WTC11 (cell line): Measurements from ENCODE around the gene MLC1. TPM values are rescaled to one million over a fixed set of nuclear protein-coding genes. Genes with fewer than 3 reads are reported as not detected.

ENCODE experiments used
- ATAC-seq: fragments of 200-7000 bp; cut with Tn5 transposase; 2 replicates; pipeline ENCODE4 v1.10.0; 2021; ENCODE audit warnings: mild to moderate bottlenecking, moderate library complexity
- CTCF ChIA-PET: fragments of 300-600 bp; sonication (Branson Sonifier 250); formaldehyde crosslinking; loops from one replicate; lab custom pipeline; 2021; ENCODE audit warnings: antibody characterized with exemption; lab: Charles Lee
- POLR2A ChIA-PET: fragments of 350-600 bp; sonication (Branson Sonifier 250); formaldehyde crosslinking; loops from one replicate; lab custom pipeline; 2021; ENCODE audit warnings: antibody characterized with exemption; lab: Charles Lee
- DNase-seq: peaks from one replicate; pipeline ENCODE4 v3.0.0; 2021; ENCODE audit warnings: low spot score
- H3K27ac Mint-ChIP-seq: 2 replicates; pipeline ENCODE4 v1.8.0; 2021; ENCODE audit warnings: mixed read lengths
- H3K27me3 Mint-ChIP-seq: 2 replicates; pipeline ENCODE4 v1.8.0; 2021; ENCODE audit warnings: low read depth, mild to moderate bottlenecking, moderate library complexity, mixed read lengths
- H3K36me3 Mint-ChIP-seq: 2 replicates; pipeline ENCODE4 v1.8.0; 2021; ENCODE audit warnings: mixed read lengths
- H3K4me1 Mint-ChIP-seq: 2 replicates; pipeline ENCODE4 v1.8.0; 2022; ENCODE audit warnings: mixed read lengths
- H3K4me3 Mint-ChIP-seq: 2 replicates; pipeline ENCODE4 v1.8.0; 2021; ENCODE audit warnings: mild to moderate bottlenecking, moderate library complexity, mixed read lengths
- H3K9me3 Mint-ChIP-seq: 2 replicates; pipeline ENCODE4 v1.8.0; 2021; ENCODE audit warnings: mixed read lengths
- CREB1 ChIP-seq: sonication (generic); formaldehyde crosslinking; IDR thresholded peaks from 2 replicates; pipeline ENCODE4 v1.8.0; 2023; ENCODE audit warnings: mild to moderate bottlenecking, missing genetic modification reagents
- ELF4 ChIP-seq: sonication (generic); formaldehyde crosslinking; IDR thresholded peaks from 2 replicates; pipeline ENCODE4 v1.8.1; 2022; ENCODE audit warnings: low read depth, mild to moderate bottlenecking, moderate library complexity, missing genetic modification reagents
- FOXK1 ChIP-seq: sonication (generic); formaldehyde crosslinking; IDR thresholded peaks from 2 replicates; pipeline ENCODE4 v1.8.0; 2022; ENCODE audit warnings: mild to moderate bottlenecking, moderate library complexity, missing genetic modification reagents
- FOXP1 ChIP-seq: sonication (generic); formaldehyde crosslinking; IDR thresholded peaks from 2 replicates; pipeline ENCODE4 v1.8.0; 2022; ENCODE audit warnings: missing genetic modification reagents, mild to moderate bottlenecking, moderate library complexity, borderline replicate concordance
- IRF2 ChIP-seq: sonication (generic); formaldehyde crosslinking; IDR thresholded peaks from 2 replicates; pipeline ENCODE4 v1.8.0; 2022; ENCODE audit warnings: low read depth, missing genetic modification reagents, borderline replicate concordance
- KAT7 ChIP-seq: sonication (generic); formaldehyde crosslinking; IDR thresholded peaks from 2 replicates; pipeline ENCODE4 v1.8.1; 2023; ENCODE audit warnings: missing genetic modification reagents, mild to moderate bottlenecking, borderline replicate concordance
- NFATC4 ChIP-seq: fragments of 250-450 bp; sonication (Bioruptor Pico); IDR thresholded peaks from 2 replicates; pipeline ENCODE4 v1.9.0; 2021; ENCODE audit warnings: mild to moderate bottlenecking
- NFE2L1 ChIP-seq: sonication (generic); formaldehyde crosslinking; IDR thresholded peaks from 2 replicates; pipeline ENCODE4 v1.8.1; 2023; ENCODE audit warnings: missing genetic modification reagents
- OVOL2 ChIP-seq: fragments of 250-450 bp; sonication (Bioruptor Pico); IDR thresholded peaks from 2 replicates; pipeline ENCODE4 v1.9.0; 2021; ENCODE audit warnings: mild to moderate bottlenecking, borderline replicate concordance
- TCF7 ChIP-seq: sonication (generic); formaldehyde crosslinking; IDR thresholded peaks from 2 replicates; pipeline ENCODE4 v1.8.0; 2022; ENCODE audit warnings: mild to moderate bottlenecking, low read depth, missing genetic modification reagents, moderate library complexity
- TEAD1 ChIP-seq: sonication (generic); formaldehyde crosslinking; IDR thresholded peaks from 2 replicates; pipeline ENCODE4 v1.8.0; 2022; ENCODE audit warnings: mild to moderate bottlenecking, missing genetic modification reagents
- TP53 ChIP-seq: sonication (generic); formaldehyde crosslinking; IDR thresholded peaks from 2 replicates; pipeline ENCODE4 v1.8.1; 2023; ENCODE audit warnings: mild to moderate bottlenecking, missing genetic modification reagents
- ZBTB21 ChIP-seq: sonication (generic); formaldehyde crosslinking; IDR thresholded peaks from 2 replicates; pipeline ENCODE4 v1.8.1; 2023; ENCODE audit warnings: mild to moderate bottlenecking, missing genetic modification reagents, borderline replicate concordance
- ZNF263 ChIP-seq: sonication (generic); formaldehyde crosslinking; IDR thresholded peaks from 2 replicates; pipeline ENCODE4 v1.8.1; 2022; ENCODE audit warnings: low read depth, mild to moderate bottlenecking, moderate library complexity, missing genetic modification reagents
- ZNF671 ChIP-seq: fragments of 250-450 bp; sonication (Bioruptor Pico); IDR thresholded peaks from 2 replicates; pipeline ENCODE4 v1.8.0; 2021; ENCODE audit warnings: mild to moderate bottlenecking
- total RNA-seq: library from RNA; stranded (reverse); gene quantifications from 3 replicates; pipeline ENCODE4 v1.2.3, GENCODE V29; 2021
- TF ChIP-seq, protein P1 (sequence below): fragments of 250-450 bp; sonication (Bioruptor Pico); IDR thresholded peaks from 2 replicates; pipeline ENCODE4 v1.9.0; 2021; ENCODE audit warnings: moderate library complexity, mild to moderate bottlenecking, inconsistent platforms, borderline replicate concordance
- TF ChIP-seq, protein P2 (sequence below): sonication (generic); formaldehyde crosslinking; IDR thresholded peaks from 2 replicates; pipeline ENCODE4 v1.8.1; 2023; ENCODE audit warnings: mild to moderate bottlenecking, moderate library complexity, missing genetic modification reagents
- TF ChIP-seq, protein P3 (sequence below): sonication (generic); formaldehyde crosslinking; IDR thresholded peaks from 2 replicates; pipeline ENCODE4 v1.8.0; 2022; ENCODE audit warnings: mild to moderate bottlenecking, missing genetic modification reagents
- TF ChIP-seq, protein P4 (sequence below): sonication (generic); formaldehyde crosslinking; IDR thresholded peaks from 2 replicates; pipeline ENCODE4 v1.8.0; 2023; ENCODE audit warnings: missing genetic modification reagents
- TF ChIP-seq, protein P5 (sequence below): sonication (generic); formaldehyde crosslinking; IDR thresholded peaks from 2 replicates; pipeline ENCODE4 v1.8.1; 2022; ENCODE audit warnings: low read depth, missing genetic modification reagents, borderline replicate concordance
- TF ChIP-seq, protein P6 (sequence below): fragments of 250-450 bp; sonication (Bioruptor Pico); IDR thresholded peaks from 2 replicates; pipeline ENCODE4 v1.9.0; 2021; ENCODE audit warnings: mild to moderate bottlenecking
- TF ChIP-seq, protein P7 (sequence below): sonication (generic); formaldehyde crosslinking; IDR thresholded peaks from 2 replicates; pipeline ENCODE4 v1.8.1; 2023; ENCODE audit warnings: mild to moderate bottlenecking, missing genetic modification reagents, moderate library complexity
- TF ChIP-seq, protein P8 (sequence below): sonication (generic); formaldehyde crosslinking; IDR thresholded peaks from 2 replicates; pipeline ENCODE4 v1.8.0; 2022; ENCODE audit warnings: mild to moderate bottlenecking, missing genetic modification reagents
- TF ChIP-seq, protein P9 (sequence below): sonication (generic); formaldehyde crosslinking; IDR thresholded peaks from 2 replicates; pipeline ENCODE4 v1.8.1; 2022; ENCODE audit warnings: low read depth, mild to moderate bottlenecking, moderate library complexity, missing genetic modification reagents, borderline replicate concordance

Gene MLC1
- total RNA-seq, 1 experiment from 2014 or later: 0.13 TPM

DNA sequence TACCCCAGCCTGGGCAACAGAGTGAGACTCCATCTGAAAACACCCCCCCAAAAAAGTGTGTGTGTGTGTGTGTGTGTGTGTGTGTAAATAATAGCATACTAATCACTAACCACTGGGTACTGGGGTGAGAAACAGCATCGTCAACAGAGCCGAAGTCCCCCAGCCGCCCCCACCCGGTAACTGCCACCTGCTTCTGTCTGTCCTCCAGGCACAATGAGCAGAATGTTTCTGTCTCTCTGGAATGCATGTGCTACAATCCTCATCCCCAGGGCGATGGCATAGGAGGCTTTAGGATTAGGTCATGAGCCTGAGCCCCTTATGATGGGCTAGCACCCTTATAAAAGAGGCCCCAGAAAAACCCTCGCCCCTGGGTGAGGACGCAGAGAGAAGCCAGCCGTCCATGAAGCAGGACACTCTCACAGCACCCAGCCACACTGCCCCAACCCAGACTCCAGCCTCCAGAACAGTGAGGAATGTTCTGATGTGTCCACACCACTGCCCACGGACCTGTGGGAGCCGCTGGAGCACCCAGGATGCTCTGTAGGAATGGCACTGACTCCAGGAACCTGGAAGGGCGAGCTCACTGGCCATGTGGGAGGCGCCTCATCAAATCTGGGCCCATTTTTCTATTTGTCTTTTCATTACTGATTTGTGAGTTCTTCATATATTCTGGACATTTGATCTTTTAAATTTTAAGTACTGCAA is 37.0 kb downstream of the MLC1 start (continued):
- TF ChIP-seq, protein P1, sequence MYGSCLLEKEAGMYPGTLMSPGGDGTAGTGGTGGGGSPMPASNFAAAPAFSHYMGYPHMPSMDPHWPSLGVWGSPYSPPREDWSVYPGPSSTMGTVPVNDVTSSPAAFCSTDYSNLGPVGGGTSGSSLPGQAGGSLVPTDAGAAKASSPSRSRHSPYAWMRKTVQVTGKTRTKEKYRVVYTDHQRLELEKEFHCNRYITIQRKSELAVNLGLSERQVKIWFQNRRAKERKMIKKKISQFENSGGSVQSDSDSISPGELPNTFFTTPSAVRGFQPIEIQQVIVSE: no peak
- TF ChIP-seq, protein P2, sequence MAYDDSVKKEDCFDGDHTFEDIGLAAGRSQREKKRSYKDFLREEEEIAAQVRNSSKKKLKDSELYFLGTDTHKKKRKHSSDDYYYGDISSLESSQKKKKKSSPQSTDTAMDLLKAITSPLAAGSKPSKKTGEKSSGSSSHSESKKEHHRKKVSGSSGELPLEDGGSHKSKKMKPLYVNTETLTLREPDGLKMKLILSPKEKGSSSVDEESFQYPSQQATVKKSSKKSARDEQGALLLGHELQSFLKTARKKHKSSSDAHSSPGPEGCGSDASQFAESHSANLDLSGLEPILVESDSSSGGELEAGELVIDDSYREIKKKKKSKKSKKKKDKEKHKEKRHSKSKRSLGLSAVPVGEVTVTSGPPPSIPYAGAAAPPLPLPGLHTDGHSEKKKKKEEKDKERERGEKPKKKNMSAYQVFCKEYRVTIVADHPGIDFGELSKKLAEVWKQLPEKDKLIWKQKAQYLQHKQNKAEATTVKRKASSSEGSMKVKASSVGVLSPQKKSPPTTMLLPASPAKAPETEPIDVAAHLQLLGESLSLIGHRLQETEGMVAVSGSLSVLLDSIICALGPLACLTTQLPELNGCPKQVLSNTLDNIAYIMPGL (CRISPR knock-in tag): no peak
- no peak for TF ChIP-seq CREB1
- no peak for TF ChIP-seq OVOL2 (CRISPR knock-in tag)

DNA sequence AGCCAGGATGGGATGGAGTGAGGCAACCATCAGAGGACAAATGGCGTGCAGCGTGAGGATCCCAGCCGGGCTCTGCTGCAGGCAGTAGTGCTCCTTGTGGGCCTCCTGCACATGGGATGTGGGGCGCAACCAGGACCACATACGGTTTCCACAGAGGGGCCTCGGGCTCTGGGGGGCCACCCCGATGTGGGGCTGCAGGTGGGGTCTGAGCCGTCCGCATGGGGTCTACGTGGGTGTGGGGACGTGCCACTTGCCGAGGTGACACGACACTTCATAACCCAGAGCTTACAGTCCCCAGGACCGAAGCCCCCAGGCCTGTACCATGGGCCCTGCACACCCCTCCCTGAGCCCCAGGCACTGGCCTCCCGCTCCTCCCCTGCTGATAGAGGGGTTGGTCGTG is 37.9 kb downstream of the MLC1 start:
- ChIA-PET CTCF (interaction anchor here (0.5 to 1.2 kb wide), 2 partner anchors 17 to 45 kb away, joined by 3 to 4 read pairs; no protein-coding TSS in a partner anchor), POLR2A (no interaction called here)
- no peaks in the 10 kb centered on the region for H3K36me3 Mint-ChIP-seq
- H3K27me3 Mint-ChIP-seq: no peaks in the 10 kb centered on the region
- H3K27ac Mint-ChIP-seq: no peak overlapping the region
- TF ChIP-seq, protein P3, sequence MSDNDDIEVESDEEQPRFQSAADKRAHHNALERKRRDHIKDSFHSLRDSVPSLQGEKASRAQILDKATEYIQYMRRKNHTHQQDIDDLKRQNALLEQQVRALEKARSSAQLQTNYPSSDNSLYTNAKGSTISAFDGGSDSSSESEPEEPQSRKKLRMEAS (CRISPR knock-in tag): no peak
- TF ChIP-seq ELF4 (CRISPR knock-in tag): no peak
- TF ChIP-seq, protein P4, sequence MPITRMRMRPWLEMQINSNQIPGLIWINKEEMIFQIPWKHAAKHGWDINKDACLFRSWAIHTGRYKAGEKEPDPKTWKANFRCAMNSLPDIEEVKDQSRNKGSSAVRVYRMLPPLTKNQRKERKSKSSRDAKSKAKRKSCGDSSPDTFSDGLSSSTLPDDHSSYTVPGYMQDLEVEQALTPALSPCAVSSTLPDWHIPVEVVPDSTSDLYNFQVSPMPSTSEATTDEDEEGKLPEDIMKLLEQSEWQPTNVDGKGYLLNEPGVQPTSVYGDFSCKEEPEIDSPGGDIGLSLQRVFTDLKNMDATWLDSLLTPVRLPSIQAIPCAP (CRISPR knock-in tag): no peak
- no peak for TF ChIP-seq TEAD1
- TF ChIP-seq, protein P5, sequence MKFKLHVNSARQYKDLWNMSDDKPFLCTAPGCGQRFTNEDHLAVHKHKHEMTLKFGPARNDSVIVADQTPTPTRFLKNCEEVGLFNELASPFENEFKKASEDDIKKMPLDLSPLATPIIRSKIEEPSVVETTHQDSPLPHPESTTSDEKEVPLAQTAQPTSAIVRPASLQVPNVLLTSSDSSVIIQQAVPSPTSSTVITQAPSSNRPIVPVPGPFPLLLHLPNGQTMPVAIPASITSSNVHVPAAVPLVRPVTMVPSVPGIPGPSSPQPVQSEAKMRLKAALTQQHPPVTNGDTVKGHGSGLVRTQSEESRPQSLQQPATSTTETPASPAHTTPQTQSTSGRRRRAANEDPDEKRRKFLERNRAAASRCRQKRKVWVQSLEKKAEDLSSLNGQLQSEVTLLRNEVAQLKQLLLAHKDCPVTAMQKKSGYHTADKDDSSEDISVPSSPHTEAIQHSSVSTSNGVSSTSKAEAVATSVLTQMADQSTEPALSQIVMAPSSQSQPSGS (CRISPR knock-in tag): no peak
- TF ChIP-seq KAT7 (CRISPR knock-in tag): no peak
- no peak for TF ChIP-seq NFATC4 (CRISPR knock-in tag)
- TF ChIP-seq, protein P6, sequence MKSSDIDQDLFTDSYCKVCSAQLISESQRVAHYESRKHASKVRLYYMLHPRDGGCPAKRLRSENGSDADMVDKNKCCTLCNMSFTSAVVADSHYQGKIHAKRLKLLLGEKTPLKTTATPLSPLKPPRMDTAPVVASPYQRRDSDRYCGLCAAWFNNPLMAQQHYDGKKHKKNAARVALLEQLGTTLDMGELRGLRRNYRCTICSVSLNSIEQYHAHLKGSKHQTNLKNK: no peak
- TF ChIP-seq ZBTB21 (CRISPR knock-in tag): no peak
- TF ChIP-seq TCF7 (CRISPR knock-in tag): no peak
- TF ChIP-seq TP53 (CRISPR knock-in tag): no peak
- TF ChIP-seq IRF2 (CRISPR knock-in tag): no peak
- TF ChIP-seq, protein P7, sequence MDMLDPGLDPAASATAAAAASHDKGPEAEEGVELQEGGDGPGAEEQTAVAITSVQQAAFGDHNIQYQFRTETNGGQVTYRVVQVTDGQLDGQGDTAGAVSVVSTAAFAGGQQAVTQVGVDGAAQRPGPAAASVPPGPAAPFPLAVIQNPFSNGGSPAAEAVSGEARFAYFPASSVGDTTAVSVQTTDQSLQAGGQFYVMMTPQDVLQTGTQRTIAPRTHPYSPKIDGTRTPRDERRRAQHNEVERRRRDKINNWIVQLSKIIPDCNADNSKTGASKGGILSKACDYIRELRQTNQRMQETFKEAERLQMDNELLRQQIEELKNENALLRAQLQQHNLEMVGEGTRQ: no peak
- TF ChIP-seq, protein P8, sequence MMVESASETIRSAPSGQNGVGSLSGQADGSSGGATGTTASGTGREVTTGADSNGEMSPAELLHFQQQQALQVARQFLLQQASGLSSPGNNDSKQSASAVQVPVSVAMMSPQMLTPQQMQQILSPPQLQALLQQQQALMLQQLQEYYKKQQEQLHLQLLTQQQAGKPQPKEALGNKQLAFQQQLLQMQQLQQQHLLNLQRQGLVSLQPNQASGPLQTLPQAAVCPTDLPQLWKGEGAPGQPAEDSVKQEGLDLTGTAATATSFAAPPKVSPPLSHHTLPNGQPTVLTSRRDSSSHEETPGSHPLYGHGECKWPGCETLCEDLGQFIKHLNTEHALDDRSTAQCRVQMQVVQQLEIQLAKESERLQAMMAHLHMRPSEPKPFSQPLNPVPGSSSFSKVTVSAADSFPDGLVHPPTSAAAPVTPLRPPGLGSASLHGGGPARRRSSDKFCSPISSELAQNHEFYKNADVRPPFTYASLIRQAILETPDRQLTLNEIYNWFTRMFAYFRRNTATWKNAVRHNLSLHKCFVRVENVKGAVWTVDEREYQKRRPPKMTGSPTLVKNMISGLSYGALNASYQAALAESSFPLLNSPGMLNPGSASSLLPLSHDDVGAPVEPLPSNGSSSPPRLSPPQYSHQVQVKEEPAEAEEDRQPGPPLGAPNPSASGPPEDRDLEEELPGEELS (CRISPR knock-in tag): no peak
- TF ChIP-seq NFE2L1 (CRISPR knock-in tag): no peak
- no peak for TF ChIP-seq FOXK1 (CRISPR knock-in tag)
- no peak for TF ChIP-seq ZNF263 (CRISPR knock-in tag)
- TF ChIP-seq ZNF671: no peak
- no peak for TF ChIP-seq FOXP1 (CRISPR knock-in tag)
- TF ChIP-seq, protein P9, sequence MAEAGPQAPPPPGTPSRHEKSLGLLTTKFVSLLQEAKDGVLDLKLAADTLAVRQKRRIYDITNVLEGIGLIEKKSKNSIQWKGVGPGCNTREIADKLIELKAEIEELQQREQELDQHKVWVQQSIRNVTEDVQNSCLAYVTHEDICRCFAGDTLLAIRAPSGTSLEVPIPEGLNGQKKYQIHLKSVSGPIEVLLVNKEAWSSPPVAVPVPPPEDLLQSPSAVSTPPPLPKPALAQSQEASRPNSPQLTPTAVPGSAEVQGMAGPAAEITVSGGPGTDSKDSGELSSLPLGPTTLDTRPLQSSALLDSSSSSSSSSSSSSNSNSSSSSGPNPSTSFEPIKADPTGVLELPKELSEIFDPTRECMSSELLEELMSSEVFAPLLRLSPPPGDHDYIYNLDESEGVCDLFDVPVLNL: no peak
- DNase-seq (no peak), ATAC-seq (no peak)
- no peak overlapping the region for H3K4me3 Mint-ChIP-seq
- peaks cover 3% of the 10 kb centered on the region; the same call in 1 of the 2 replicates for H3K9me3 Mint-ChIP-seq
- no peaks in the 10 kb centered on the region for H3K4me1 Mint-ChIP-seq
